ENCODE data around the gene EXOC4. TPM values are rescaled to one million over a fixed set of nuclear protein-coding genes. Genes with fewer than 3 reads are reported as not detected.

EXOC4 gene
- total RNA-seq, 3 donors from 2014 or later: 63.9 to 90.2 (median 89.5) TPM

- H3K4me3 ChIP-seq: no peak overlapping the region
- no peak for TF ChIP-seq CTCF (IDR thresholded peaks at IDR 0.05)
- intact Hi-C loops (cut with DNase I, micrococcal nuclease): no loop called here
- DNase-seq: no peak
- H3K36me3 ChIP-seq (ENCODE audit: low read depth): no peaks in the 10 kb centered on the region
- H3K4me1 ChIP-seq (ENCODE audit: low read depth): no peaks in the 10 kb centered on the region
- no peaks in the 10 kb centered on the region for H3K9me3 ChIP-seq
- ATAC-seq: no peak
Observed at GRCh38 chr7:133540096-133540860, 287.4 kb downstream of the EXOC4 start.

GRCh38 chr7:133542209-133542780 lies 289.4 kb downstream of the EXOC4 start:
- DNase-seq (no peak), ATAC-seq (no peak)
- TF ChIP-seq CTCF (IDR thresholded peaks at IDR 0.05): no peak
- intact Hi-C loops (cut with DNase I, micrococcal nuclease): no loop called here
- Histone ChIP-seq H3K4me3 (no peak overlapping the region), H3K4me1 (ENCODE audit: low read depth) (no peaks in the 10 kb centered on the region), H3K36me3 (ENCODE audit: low read depth) (no peaks in the 10 kb centered on the region), H3K9me3 (no peaks in the 10 kb centered on the region)

DNA sequence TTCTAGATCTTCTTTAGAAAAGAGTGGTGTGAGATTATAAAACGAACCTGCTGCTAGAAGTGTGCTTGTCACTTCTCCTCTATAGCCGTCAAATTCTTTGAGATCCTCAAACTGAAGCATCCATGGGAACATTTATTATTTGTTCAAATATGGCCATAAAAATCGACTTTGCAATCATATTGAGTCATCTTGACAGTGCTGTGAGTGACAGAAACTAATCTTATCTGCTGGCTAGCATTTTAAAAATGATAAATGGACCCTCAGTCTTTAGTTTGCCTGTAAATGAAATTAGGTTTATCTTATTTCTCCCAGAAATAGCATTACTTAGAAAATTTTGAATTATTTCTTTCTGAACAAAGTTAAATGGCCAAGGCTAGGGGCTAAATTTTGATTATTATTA lies 290.8 kb downstream of the EXOC4 start:
- Histone ChIP-seq H3K4me3 (no peak overlapping the region), H3K36me3 (ENCODE audit: low read depth) (no peaks in the 10 kb centered on the region), H3K4me1 (ENCODE audit: low read depth) (no peaks in the 10 kb centered on the region), H3K9me3 (no peaks in the 10 kb centered on the region)
- DNase-seq (no peak), ATAC-seq (no peak)
- intact Hi-C loops (cut with DNase I, micrococcal nuclease): no loop called here
- no peak for TF ChIP-seq CTCF (IDR thresholded peaks at IDR 0.05)

DNA sequence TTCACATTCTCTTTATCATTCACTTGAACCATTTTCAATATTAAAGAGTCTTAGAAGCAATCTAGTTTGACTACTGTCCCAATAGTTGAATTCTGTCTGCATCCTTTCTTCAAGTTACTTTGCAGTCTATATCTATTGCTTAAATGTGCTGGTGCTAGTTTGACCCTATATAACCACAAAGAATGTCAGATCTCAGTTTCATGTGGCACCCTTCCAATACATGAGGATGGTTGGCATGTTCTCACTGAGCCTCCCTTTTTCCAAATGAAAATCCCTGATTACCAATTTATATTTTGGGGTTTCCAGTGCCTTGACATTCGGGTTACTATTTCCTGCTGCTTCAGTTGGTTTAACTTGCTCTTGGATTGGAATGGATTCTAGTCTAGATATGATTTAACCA lies 292.7 kb downstream of the EXOC4 start:
- intact Hi-C loops (cut with DNase I, micrococcal nuclease): no loop called here
- ATAC-seq: no peak
- no peaks in the 10 kb centered on the region for H3K4me1 ChIP-seq (ENCODE audit: low read depth)
- H3K36me3 ChIP-seq (ENCODE audit: low read depth): no peaks in the 10 kb centered on the region
- no peak for TF ChIP-seq CTCF (IDR thresholded peaks at IDR 0.05)
- H3K9me3 ChIP-seq: no peaks in the 10 kb centered on the region
- no peak for DNase-seq
- no peak overlapping the region for H3K4me3 ChIP-seq

DNA sequence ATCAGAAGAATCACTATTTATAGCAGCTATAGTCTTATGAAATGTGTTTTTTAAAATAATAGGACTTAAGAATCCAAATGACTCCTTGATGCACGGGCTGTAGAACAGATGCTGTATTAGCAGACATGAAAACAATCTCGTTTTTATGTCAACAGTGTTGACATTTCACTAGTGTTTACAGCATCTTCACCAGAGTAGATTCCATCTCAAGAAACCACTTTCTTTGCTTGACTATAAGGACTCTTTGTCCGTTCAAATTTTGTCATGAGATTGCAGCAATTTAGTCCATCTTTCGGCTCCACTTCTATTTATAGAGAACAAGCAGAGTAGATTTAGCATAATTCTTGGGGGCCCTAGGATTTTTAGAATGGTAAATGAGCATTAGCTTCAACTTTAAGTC lies 295.1 kb downstream of the EXOC4 start:
- Histone ChIP-seq H3K4me3 (no peak overlapping the region), H3K36me3 (ENCODE audit: low read depth) (no peaks in the 10 kb centered on the region), H3K9me3 (no peaks in the 10 kb centered on the region), H3K4me1 (ENCODE audit: low read depth) (no peaks in the 10 kb centered on the region)
- TF ChIP-seq CTCF (IDR thresholded peaks at IDR 0.05): no peak
- intact Hi-C loops (cut with DNase I, micrococcal nuclease): no loop called here
- ATAC-seq: no peak
- DNase-seq: no peak

Measured in mucosa of descending colon (tissue), 3 donors.